GM21515 (cell line): ENCODE results near the gene TBC1D1.

ENCODE experiments used
- ATAC-seq: cut with Tn5 transposase; IDR thresholded peaks from one replicate; pipeline ENCODE4 v1.9.1; 2021; ENCODE audit not compliant: unreplicated experiment

TBC1D1 gene

GRCh38 chr4:37989398-37990260, 98.7 kb downstream of the TBC1D1 start:
- ATAC-seq = no peak

GRCh38 chr4:37990731-37991245, 99.9 kb downstream of the TBC1D1 start:
- no peak for ATAC-seq

GRCh38 chr4:37991623-37992410, 100.9 kb downstream of the TBC1D1 start:
- ATAC-seq = no peak

- ATAC-seq = no peak
Observed at GRCh38 chr4:37993806-37994205, 102.9 kb downstream of the TBC1D1 start.

GRCh38 chr4:37994569-37994968, 103.7 kb downstream of the TBC1D1 start:
- peak; percentile 63 for ATAC-seq

GRCh38 chr4:37995299-37995821, 104.5 kb downstream of the TBC1D1 start:
- ATAC-seq = no peak

GRCh38 chr4:37995981-37996775, 105.3 kb downstream of the TBC1D1 start:
- ATAC-seq = no peak

- ATAC-seq = no peak
Observed at GRCh38 chr4:37998226-37998625, 107.3 kb downstream of the TBC1D1 start.

- no peak for ATAC-seq
Observed at GRCh38 chr4:37999000-37999716, 108.3 kb downstream of the TBC1D1 start.

GRCh38 chr4:37999965-38000364, 109.1 kb downstream of the TBC1D1 start:
- ATAC-seq = no peak

- ATAC-seq = no peak
Observed at GRCh38 chr4:38001927-38002326, 111.0 kb downstream of the TBC1D1 start.

- ATAC-seq = no peak
Observed at GRCh38 chr4:38002451-38003071, 111.7 kb downstream of the TBC1D1 start.

- no peak for ATAC-seq
Observed at GRCh38 chr4:38003102-38003501, 112.2 kb downstream of the TBC1D1 start.

- ATAC-seq = no peak
Observed at GRCh38 chr4:38003628-38004027, 112.7 kb downstream of the TBC1D1 start.

- no peak for ATAC-seq
Observed at GRCh38 chr4:38004062-38004461, 113.2 kb downstream of the TBC1D1 start.

- ATAC-seq = no peak
Observed at GRCh38 chr4:38004887-38005286, 114.0 kb downstream of the TBC1D1 start.

- no peak for ATAC-seq
Observed at GRCh38 chr4:38005637-38006036, 114.8 kb downstream of the TBC1D1 start.

GRCh38 chr4:38007645-38008044, 116.8 kb downstream of the TBC1D1 start:
- ATAC-seq = no peak

GRCh38 chr4:38008571-38009021, 117.7 kb downstream of the TBC1D1 start:
- no peak for ATAC-seq

- no peak for ATAC-seq
Observed at GRCh38 chr4:38009421-38009820, 118.5 kb downstream of the TBC1D1 start.
